Stimulated activated CD4-positive, alpha-beta T cell treated with anti-CD3 and anti-CD28 coated beads, Interleukin-15, amount 100 ng/mL, for 24 hours (primary cell): ENCODE data around the gene PTK7.
"Not testable (repeated sequence)": the region's sequence is repeated elsewhere in the genome, so short reads cannot be mapped to it uniquely, and the experiment has no call there.

ENCODE experiments used
- DNase-seq: peaks from one replicate; pipeline ENCODE4 v3.0.0-alpha.2; 2020

PTK7 gene

DNA sequence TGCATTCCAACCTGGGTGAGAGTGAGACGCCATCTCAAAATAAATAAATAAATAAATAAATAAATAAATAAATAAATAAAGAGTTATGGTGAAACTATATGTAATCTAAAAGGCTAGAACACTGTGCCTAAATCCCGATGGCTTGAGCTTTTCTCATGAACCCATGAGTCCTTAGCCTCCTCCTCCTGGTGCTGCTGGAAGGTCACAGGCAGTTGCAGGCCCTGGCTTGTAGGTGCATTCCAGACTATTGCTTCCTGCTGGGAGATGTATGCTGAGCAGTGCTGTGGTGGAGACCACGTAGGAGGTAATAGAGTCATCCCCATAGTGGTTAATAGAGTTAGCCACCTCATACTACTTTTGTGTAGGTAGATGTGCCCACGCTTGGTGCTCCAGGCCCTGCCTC, 12.5 kb downstream of the PTK7 start:
- DNase-seq: no peak

DNA sequence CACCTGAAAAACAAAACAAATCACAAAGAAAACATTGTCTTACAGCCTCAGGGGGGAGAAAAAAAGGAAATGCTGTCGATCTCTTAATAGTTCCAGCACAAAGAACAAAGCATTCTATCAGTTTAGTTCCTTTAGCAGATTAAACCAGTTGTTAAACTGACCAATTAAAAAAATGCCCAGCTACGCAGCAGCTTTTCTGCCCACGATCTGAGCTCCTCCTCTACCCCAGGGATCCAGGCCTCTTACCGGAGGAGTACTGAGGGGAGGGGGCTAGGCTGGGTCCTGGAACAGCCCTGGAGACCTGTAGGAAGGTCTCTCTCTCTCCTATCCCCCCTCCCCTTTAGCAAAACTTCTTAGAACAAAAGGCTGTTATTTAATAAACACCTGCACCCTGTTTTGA, 13.4 kb downstream of the PTK7 start:
- no peak for DNase-seq

DNA sequence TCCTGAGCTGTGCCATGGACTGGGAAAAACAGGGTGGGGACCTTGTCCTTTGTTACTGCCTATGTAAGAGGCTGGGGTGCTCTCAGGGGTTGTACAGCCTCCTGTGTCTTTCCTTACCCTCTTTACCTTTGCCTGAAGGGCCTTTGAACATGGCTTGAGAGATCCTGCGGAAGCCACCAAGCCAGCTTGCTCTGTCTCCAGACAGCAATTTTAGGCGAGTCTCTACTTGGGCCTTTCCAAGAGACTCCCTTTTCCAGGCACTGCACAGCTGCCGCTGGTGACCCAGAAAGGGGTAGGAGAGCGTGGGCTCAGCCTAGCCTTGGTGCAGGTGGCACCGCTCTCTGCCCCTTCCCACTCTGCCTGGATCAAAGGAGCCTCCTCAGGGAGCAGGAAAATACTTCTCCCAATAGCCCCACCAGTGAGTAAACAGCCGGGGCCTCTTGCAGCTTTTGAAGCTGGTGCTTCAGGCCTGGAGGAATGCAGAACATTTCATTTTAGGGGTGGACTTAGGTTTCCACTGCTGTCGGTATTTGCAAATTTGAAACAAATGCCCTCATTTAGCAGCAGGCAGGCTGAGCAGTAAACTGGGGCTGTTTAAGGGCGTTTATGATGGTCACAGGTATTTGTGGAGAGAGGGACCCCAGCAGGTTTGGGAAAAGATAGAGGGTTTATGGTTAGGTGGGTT, 13.9 kb downstream of the PTK7 start:
- DNase-seq: no peak

DNA sequence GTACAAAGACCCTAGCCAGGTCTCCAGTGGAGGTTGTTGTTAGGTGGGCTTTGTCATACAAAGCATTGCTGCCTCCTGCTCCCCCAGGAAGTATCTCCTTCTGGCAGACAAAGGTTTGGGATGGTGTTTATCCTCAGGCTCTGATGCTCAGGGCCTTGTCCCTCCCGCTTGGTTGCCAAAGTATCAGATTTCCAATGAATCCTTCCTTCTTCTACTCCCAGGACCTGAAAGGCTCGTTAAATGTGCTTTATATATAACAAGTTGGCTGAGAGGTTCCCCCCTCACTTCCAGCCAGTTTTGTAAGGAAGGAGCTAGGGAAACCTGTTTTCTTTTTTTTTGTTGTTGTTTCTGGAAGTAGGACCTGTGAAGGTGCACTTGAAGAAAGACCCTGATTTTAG, 14.4 kb downstream of the PTK7 start:
- DNase-seq: no peak

DNA sequence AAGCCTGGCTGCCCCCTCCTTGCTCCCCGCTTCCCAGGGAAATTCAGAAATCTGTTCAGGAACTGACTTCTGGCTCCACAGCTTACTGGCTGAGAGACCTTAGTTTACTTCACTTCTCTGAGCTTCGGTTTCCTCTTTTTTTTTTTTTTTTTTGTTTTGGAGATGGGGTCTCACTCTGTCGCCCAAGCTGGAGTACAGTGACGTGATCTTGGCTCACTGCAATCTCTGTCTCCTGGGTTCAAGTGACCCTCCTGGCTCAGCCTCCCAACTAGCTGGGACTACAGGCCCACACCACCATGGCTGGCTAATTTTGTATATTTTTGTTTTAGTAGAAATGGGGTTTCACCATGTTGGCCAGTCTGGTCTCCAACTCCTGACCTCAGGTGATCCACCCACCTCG, 14.9 kb downstream of the PTK7 start:
- DNase-seq: no peak

- DNase-seq: no peak
These were observed 15.4 kb downstream of the PTK7 start for GRCh38 chr6:43091436-43091991.

DNA sequence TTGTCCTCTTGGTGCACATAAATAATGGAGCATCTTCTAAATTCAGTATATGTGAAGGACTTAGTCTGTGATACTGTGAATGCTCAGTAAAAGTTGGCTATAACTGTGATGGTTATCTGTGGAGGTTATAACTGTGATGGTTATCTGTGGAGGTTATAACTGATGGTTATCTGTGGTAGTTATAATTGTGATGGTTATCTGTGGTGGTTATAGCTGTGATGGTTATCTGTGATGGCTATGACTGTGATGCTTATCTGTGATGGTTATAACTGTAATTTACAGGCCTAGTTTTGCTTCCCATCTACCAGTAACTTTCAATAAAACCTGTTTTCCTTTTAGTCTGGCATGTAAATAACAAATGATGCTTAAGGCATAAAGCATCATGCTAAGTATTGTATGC, 16.5 kb downstream of the PTK7 start:
- no peak for DNase-seq

GRCh38 chr6:43093436-43094289, 17.5 kb downstream of the PTK7 start:
- no peak for DNase-seq

DNA sequence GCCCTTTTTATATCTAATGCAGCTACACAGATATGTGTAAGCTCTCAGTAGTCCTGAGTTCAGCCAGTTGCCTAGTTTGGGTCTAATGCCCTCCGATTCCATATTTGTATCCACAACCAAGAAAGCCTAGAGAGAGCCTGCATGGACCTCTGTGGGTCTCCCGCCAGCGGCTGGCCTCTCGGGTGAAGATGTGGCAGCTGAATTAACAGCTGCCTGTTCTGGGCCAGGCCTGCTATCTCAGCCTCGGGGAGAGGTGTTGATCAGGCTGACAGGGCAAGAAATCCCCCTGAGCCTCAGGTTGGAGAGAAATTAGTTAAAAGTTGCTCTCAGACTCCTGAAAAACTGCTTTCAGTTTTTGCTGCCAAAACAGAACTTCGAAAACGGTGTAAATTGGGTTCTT, 19.8 kb downstream of the PTK7 start:
- no peak for DNase-seq

DNA sequence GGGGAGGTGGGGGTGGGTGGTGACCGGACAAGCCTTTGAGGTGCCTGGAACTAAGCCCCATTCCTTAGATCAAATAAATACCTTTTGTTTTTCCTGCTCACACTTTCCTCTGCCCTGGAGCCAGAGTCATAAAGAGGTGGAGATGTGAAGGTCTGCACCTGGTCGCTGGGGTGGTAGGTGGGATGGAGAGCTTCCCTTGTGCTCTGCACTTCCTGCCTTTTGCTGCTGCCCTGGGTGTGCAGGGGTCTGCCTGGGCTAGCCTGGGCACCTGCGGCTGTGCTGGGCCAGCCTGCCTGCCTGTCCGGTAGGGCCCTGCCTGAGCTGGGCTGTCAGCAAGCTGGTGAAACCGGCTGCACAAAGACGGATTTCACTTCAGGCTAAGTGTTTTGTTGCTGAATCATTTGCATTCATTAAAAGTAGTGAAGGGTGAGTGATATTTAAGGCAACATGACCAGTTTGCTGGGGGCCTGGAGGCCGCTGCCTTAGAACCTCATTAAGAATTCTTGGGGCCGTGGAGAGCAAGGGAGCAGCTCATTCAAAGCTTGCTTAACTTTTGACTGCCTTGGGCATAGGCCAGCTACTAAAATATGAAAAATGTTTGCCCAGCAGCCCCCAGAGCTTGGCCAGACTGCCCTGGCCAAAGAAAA, 20.5 kb downstream of the PTK7 start:
- no peak for DNase-seq

GRCh38 chr6:43097098-43097489, 21.0 kb downstream of the PTK7 start:
- no peak for DNase-seq

- no peak for DNase-seq
These were observed 21.4 kb downstream of the PTK7 start for GRCh38 chr6:43097502-43097901.

DNA sequence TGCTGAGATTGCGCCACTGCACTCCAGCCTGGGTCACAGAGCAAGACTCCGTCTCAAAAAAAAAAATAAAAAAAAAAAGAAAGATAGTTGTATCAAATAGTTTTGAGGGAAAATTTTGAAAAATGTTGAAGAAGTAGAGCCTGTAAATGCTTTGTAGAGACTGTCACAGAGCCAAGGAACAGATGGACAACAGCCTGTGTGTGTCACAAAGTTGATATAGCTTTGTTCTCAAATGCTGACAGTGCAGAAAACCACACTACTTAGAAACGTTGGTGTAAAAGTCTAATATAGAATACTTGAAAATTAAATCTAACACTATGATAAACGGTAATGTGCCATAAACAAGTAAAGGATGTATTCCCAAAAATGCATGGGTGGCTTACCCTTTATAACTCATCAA, 25.4 kb downstream of the PTK7 start:
- no peak for DNase-seq

DNA sequence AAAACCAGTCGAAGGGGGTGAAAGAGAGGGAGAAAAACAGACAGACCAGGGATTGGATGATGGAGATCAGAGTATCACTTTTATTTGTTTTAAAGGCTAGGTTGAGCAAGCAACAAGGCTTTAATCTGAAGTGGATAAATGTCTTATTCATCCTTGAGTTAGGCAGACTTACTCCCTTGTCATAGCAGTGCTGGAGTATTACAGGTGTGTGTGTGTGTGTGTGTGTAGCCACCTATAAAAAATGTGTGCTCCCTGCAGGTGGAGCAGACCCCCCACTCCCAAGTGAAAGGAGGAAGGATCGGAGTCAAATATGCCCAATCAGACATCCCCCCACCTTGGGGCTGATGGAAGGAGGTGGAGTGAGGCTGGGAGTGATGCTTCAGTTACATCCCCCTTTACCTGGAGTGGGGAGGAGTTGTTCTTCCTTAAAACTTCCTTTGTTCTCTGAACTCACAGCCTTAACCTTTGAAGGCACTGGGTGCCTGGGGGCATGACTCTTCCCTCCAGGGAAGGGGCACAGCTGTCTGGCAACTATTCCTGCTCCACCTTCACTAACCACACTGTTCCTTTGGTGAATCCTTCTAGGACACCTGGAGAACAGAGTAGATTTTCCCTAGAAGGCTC, 27.3 kb downstream of the PTK7 start:
- no peak for DNase-seq

GRCh38 chr6:43105538-43106222, 29.6 kb downstream of the PTK7 start:
- no peak for DNase-seq

DNA sequence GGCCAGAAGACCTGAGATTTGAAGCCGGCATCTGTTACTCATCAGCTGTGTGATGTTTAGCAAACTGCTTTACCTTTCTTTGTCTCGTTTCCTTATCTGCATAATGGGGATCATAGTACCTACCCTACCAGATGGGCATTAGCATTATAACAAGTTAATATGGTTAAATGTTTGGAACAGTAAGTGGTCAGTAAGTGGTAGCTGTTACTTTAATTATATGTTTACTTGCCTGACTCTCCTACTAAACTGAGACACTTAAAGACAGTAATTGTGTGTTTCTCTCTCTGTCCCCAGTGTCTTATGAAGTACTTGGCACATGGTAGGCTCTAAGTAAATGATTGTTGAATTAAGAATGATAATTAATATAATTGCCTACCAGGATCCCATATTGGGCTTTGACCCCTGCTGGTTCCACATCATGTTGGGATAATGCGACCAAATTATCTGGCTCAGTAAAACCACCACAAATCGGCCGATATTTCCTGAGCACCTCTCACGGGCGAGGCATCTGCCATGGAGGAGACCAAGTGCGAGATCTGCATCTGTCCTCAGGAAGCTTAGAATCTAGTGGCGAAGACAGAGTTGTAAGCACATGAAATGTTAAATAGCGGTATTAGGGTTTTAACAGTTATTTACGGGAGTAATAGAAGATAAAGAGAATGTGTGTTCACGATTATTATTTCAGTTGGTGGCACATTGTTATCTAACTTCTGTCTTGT, 31.4 kb downstream of the PTK7 start:
- DNase-seq: no peak

- no peak for DNase-seq
These were observed 37.5 kb downstream of the PTK7 start for GRCh38 chr6:43113431-43114260.

DNA sequence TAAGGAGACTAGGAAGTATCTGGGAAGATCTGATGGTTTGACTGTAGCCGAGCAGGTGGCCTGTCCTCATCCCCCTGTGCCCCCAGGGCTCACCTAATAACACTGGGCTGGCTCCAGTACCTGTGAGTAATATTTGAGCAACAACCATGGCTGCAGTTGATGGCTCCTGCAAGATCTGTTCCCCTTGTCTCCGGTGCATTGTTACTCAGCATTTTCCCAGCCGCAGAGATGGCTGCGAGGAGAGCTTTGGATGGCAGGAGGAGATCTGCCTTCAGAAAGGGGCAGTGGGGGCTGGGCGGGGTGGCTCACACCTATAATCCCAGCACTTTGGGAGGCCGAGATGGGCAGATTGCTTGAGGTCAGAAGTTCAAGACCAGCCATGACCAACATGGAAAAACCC, 39.3 kb downstream of the PTK7 start:
- no peak for DNase-seq

- not testable (repeated sequence) for DNase-seq
These were observed 41.4 kb downstream of the PTK7 start for GRCh38 chr6:43117466-43117865.

DNA sequence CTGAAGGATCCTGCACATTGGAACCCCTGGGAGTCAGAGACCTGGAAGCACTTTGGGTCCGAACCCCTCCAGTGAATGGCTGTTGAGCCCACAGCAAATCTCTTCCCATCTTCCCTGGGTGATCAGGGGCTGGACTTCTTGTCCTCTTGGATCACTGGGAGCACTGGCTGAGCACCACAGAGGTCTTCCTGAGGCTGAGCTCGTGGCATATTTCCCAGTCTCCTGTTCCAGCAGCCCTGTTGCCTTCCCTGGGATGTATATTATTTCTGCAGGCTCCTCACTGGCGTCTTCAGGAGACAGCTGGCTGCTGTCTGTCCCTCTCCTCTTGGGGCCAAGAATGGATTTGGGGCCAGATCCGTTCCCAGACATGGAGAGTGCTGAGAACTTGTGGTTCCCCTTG, 43.4 kb downstream of the PTK7 start:
- DNase-seq: no peak
